ENCODE data around the gene ARHGAP18. TPM values are rescaled to one million over a fixed set of nuclear protein-coding genes. Genes with fewer than 3 reads are reported as not detected.

Gene ARHGAP18, protein sequence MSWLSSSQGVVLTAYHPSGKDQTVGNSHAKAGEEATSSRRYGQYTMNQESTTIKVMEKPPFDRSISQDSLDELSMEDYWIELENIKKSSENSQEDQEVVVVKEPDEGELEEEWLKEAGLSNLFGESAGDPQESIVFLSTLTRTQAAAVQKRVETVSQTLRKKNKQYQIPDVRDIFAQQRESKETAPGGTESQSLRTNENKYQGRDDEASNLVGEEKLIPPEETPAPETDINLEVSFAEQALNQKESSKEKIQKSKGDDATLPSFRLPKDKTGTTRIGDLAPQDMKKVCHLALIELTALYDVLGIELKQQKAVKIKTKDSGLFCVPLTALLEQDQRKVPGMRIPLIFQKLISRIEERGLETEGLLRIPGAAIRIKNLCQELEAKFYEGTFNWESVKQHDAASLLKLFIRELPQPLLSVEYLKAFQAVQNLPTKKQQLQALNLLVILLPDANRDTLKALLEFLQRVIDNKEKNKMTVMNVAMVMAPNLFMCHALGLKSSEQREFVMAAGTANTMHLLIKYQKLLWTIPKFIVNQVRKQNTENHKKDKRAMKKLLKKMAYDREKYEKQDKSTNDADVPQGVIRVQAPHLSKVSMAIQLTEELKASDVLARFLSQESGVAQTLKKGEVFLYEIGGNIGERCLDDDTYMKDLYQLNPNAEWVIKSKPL
- polyA plus RNA-seq (2014; cell fraction: cytosol; rRNA removed), result 0.83 and 1.2 TPM in 2 replicates
- polyA plus RNA-seq (2014; cell fraction: nucleus; rRNA removed), result 0.19 and 0.30 TPM in 2 replicates

DNA sequence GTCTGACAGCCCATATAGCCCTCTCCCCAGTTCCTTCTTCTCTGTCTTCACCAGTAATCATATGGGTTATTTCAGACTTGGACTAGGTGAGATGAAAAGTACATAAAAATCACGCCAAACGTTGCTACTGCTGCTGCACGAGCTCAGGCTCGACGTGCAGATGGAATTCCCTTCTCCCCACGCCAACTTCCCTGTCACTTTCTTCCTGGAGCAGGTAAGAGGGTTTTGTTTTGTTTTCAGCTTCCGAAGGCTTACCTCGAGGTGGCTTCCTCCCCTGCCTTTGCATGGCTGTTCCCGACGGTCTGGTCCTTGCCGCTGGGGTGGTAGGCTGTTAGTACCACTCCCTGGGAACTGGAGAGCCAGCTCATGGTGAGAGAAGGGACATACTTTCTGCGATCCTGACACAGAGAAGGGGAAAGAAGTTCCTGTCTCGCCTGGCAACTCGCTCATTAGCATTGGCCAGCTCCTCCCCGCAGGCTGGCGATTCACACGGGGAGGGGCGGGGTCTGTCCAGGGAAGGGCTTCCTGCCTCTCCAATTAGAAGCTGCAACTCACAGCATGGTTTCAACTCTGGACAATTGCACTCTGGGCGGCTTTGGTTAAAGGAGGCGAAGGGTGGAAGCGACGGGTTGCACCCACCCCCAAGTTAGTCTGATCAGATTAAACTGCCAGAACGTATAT, at the start of gene ARHGAP18:
TSS of gene ARHGAP18 (minus strand) at position 409 of the 681 bp plus-strand sequence. CDS start at position 368, 41 bp downstream.
- DNase-seq (ENCODE audit: low spot score), result peak; percentile 76

DNA sequence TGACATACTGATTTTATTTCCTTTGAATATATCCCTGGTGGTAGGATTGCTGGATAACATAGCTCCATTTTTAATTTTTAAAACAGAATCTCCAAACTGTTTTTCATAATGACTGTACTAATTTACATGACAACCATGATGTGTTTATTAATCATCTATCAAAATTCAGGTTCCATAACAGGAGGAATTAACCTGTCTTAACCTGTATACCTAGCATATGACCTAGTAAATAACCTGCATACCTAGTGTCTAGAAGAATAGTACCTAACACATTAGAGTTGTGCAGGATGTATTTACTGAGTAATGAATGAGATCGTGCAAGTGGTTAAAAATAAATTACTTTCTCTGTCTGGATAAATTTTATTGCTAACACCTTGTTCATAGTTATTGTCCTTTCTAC, 45.8 kb upstream of the ARHGAP18 start:
- no peak for DNase-seq (ENCODE audit: low spot score)

DNA sequence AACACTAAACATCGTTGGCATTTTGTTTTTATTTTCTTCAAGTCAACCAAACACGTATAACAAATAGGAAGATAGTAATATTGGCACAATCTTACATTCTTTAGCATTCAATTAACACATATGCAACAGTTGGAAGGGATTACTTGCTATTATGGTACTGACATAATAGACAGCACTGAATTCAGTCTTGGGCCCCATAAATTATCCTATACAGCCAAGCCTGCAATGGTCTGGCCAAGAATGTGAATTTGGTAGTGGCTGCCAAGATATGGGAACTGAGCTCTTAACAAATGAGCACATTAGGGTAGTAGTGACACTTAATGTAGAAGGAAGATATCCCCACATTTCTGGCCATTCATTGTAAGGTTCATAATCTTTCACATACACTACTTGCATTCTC, 44.8 kb upstream of the ARHGAP18 start:
- no peak for DNase-seq (ENCODE audit: low spot score)

DNA sequence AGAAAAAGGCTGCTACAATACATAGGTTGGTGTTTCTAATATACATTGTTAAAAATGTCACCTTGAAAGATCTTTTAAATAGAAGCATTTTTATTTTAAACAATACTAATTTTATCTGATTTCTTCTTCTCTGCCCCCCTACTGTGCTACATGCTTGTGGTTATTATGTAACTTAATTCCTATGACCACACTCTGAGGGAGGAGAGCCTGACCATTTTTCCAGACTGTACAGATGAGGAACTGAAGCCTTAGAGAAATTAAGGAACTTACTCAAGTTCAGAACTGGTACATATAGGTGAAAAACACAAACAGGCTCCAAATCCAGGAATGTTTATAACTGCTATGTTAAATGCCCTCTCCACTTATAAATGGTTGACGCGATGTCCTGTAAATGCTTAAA, 43.4 kb upstream of the ARHGAP18 start:
- no peak for DNase-seq (ENCODE audit: low spot score)

- DNase-seq (ENCODE audit: low spot score), result no peak
Observed at GRCh38 chr6:129751384-129751783, 41.4 kb upstream of the ARHGAP18 start.

DNA sequence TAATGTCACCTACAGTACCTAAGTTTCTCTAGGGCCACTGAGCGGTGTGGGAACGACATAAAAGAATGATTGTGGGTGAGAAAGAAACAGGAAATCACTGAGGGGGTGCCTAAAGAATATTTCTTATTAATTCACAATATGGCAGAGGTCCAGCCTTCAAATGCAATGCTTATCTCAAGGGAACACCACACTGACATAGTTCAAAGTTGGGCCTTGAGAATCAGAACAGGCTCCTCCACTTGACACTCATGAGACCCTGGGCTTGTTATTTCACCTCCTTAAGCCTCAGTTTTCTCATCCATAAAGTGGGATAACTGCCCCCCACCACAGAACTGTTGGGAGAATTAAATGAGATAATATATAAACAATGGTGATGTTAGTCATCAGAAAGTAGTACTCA, 40.4 kb upstream of the ARHGAP18 start:
- no peak for DNase-seq (ENCODE audit: low spot score)

DNA sequence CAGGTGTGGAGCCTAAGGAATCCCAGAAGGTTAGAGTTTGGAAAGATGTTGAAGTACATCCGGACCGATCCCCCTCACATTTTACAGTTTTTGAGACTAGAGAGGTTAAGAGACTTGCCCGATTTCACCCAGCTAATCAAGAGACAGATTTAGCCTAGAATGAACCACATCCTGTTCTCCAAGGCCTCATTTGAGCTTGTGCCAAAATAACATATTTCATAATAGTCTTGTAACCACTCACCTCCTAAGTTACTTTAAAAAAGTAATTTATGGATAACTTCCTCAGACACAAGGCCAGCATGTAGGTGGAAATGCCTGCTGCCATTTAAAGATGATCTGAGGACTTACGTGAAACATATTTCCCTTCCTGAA, 39.8 kb upstream of the ARHGAP18 start:
- no peak for DNase-seq (ENCODE audit: low spot score)

GRCh38 chr6:129748901-129749748, 39.1 kb upstream of the ARHGAP18 start:
- no peak for DNase-seq (ENCODE audit: low spot score)

- DNase-seq (ENCODE audit: low spot score), result no peak
Observed at GRCh38 chr6:129748212-129748900, 38.4 kb upstream of the ARHGAP18 start.

DNA sequence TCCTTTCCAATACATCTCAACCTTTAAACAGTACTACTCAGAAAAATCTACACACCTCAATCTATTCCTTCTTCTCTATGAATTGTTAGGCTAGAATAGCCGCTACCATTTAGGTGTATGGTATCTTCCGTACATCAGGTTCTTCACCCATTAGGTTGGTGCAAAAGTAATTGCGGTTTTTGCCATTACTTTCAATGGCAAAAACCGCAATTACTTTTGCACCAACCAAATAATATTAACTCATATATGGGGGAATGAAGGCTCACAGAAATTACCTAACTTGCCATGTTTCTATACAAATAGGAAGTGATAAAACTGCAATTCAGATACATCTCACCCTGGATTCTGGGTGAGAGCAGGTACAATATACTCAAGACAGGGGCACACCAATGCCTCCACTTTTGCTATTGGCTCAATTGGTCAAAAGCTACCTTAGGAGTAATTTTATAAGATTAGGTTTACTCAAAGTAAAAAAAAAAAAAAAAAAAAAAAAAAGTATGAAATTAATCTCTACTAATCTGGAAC, 37.7 kb upstream of the ARHGAP18 start:
- no peak for DNase-seq (ENCODE audit: low spot score)

GRCh38 chr6:129744880-129745237, 34.9 kb upstream of the ARHGAP18 start:
- no peak for DNase-seq (ENCODE audit: low spot score)

DNA sequence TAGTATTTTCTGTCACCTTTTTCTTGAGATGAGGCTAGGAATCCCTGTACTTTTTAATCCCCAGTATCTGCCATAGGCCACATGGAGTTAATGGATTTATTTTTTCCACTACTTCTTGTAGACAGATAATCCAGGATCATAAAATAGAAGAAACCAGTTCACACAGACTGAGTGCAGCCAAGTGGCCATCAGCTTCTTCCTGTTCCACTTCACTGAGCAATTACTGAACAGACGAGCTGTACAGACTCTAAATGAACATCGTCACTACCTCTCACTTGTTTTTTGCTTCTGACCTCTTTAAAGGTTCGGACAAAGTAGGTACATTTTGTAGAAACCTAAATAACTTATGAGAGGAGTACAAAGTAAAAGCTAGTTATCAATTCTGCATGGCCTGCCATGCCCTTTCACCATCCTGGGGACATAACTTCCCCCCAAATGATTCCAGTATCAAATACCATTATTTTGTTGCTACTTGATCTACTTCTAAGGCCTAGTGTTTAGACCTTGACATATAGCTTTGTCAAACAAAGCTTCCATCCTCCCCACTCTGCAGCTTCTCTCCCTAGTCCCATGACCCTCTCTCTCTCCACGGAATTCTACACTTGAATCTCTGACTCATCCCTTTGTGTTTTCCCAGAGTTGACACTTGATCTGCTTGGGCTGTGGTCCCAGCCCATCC, 34.4 kb upstream of the ARHGAP18 start:
- DNase-seq (ENCODE audit: low spot score), result no peak

DNA sequence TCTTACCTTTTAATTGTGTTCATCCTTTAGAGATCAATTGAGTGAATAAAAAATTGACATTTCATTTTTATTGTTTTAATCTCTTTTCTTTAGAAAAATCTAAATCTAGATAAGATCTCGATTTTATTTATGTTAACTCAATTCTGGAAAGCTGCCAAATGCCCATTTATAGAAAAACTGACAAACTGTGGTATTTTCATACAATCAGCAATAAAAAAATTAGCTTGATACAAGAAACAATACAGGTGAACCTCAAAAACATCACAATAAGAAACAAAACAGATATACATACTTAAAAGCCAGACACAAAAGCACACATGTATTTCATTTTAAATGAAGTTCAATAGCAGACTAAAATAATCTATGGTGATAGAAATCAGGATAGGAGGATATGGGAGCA, 30.0 kb upstream of the ARHGAP18 start:
- DNase-seq (ENCODE audit: low spot score), result no peak

- no peak for DNase-seq (ENCODE audit: low spot score)
Observed at GRCh38 chr6:129736105-129736504, 26.1 kb upstream of the ARHGAP18 start.

DNA sequence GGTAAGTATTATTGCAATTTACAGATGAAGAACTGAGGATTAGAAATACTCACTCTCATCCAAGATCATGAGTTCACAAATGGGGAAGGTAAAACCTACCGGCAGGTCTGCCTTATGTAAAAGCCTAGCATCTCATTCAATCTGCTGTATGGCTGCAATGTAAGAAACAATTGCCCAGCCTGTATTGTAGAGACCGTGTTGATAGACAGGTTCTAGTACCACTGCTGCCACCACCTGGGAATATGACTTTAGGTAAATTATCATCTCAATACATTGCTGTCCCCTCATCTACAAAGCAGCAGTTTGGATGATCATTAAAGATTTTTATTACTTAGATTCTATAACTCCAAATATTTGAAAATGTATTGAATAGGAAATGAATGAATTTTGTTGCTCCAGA, 23.3 kb upstream of the ARHGAP18 start:
- no peak for DNase-seq (ENCODE audit: low spot score)

GRCh38 chr6:129732542-129732941, 22.6 kb upstream of the ARHGAP18 start:
- no peak for DNase-seq (ENCODE audit: low spot score)

GRCh38 chr6:129732034-129732433, 22.1 kb upstream of the ARHGAP18 start:
- DNase-seq (ENCODE audit: low spot score), result no peak

DNA sequence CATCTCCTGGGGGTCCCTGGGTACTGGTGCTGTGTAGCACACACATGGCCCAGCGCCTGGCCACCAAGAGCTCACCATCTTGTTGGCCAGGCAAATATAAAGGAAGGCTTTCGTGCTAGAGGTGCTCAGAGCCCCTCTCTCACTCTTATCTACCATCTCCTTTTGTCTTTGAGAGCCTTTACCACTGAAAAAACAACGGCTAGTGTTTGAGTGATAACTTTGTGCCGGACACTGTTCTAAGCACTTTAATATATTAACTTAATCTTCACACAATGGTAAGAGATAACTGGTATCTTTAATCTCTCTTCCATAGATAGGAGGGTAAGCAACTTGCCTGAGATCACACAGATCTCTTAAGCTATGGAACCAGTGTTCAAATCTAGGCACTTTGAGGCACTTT, 21.5 kb upstream of the ARHGAP18 start:
- DNase-seq (ENCODE audit: low spot score), result no peak

DNA sequence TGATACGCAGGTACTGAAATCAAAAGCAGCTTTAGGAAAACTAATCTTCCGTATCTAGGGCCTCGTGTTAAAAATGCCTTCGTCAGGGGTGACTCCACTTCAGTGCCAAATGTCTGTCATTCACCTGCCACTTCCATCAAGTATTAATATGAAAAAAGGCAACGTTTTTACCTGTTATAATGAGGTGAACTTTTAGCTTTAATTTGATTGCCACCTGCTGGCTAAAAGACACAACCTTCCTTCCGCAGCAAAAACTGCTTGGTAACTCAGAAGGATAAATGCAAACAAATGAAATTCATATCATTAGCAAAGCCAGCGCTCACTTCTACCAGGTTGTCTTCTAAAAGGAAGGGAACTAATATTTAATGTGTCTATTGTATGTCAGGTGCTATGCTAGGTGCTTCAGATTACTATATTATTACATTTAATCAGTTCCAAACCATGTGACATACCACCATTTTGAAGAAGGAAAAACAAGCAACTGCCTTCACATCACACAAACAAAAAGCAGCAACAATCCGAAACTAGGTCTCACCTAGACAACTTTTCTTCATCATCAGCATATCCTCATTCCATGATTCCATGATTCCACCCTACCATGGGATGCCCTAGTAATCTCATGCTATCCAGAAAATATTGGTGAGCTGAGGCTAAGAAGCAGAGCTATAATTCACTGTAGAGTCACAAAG, 20.6 kb upstream of the ARHGAP18 start:
- no peak for DNase-seq (ENCODE audit: low spot score)

DNA sequence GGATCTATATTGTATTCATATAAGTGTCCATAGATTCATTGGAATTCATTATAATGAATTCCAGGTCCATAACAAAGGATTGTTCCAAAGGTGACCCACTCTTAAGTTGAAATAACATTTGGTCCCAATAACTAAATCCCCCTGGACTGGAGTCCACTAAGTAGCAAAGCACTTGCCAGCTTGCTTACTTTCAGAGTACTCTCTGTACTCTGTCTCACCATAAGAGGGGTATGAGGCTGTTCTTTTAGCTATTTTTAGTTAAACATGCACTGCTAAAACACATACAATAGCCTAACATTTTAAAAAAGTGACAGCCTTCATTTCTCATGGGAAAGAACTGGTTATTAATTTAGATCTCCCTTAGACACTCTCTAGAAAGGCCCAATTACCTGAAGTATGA, 16.7 kb upstream of the ARHGAP18 start:
- no peak for DNase-seq (ENCODE audit: low spot score)
